ENCODE measurements around the gene ZDHHC19. TPM values are rescaled to one million over a fixed set of nuclear protein-coding genes. Genes with fewer than 3 reads are reported as not detected.
"Not testable (repeated sequence)": the region's sequence is repeated elsewhere in the genome, so short reads cannot be mapped to it uniquely, and the experiment has no call there.

Gene ZDHHC19
- total RNA-seq, 1 donor from 2014 or later = not detected

DNA sequence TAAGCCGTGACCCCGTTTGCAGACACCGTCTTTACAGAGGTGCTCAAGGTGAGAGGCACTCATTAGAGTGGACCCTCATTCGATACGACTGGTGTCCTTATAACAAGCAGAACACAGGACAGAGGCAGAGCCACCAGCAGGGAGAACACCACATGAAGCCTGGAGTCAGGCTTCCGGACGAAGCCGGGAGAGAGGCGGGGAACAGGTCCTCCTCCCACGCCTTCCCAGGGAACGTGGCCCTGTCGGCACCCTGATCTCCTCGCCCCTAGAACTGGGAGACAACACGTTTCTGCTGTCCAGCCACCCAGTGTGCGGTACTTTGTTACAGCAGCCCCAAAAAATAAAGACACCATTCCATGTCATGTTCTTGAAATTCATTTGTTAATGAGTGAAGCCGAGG lies 33.6 kb downstream of the ZDHHC19 start:
- H3K27me3 Mint-ChIP-seq (ENCODE audit: low read depth) = no peaks in the 10 kb centered on the region
- intact Hi-C loops (cut with micrococcal nuclease) = no loop called here
- DNase-seq (ENCODE audit: low spot score) = no peak
- H3K4me3 Mint-ChIP-seq (ENCODE audit: low read depth) = no peak overlapping the region
- peak overlapping the region; percentile 68 for H3K27ac Mint-ChIP-seq
- no peaks in the 10 kb centered on the region for H3K36me3 Mint-ChIP-seq (ENCODE audit: low read depth)
- peaks cover 38% of the 10 kb centered on the region for H3K4me1 Mint-ChIP-seq (ENCODE audit: low read depth)
- H3K9me3 Mint-ChIP-seq = no peaks in the 10 kb centered on the region

DNA sequence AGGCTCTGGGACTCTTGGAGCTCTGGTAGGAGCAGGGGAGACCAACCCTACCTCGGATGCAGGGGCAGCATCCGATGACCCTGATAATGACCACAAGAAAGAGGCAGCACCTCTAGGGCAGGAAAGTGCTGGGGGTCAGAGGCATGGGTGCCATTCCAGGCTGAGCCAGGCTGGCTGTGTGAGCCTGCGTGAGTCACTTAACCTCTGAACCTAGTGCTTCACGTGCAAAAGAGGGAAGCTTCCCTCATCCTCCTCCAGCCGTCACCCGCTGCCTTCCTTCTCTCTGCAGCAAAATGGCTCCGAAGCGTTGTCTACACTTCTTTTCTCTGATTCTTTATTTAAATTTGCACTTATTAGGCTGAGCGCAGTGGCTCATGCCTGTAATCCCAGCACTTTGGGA lies 35.5 kb downstream of the ZDHHC19 start:
- Mint-ChIP-seq H3K36me3 (ENCODE audit: low read depth) (no peaks in the 10 kb centered on the region), H3K9me3 (no peaks in the 10 kb centered on the region), H3K4me1 (ENCODE audit: low read depth) (peaks cover 24% of the 10 kb centered on the region), H3K27me3 (ENCODE audit: low read depth) (no peaks in the 10 kb centered on the region), H3K27ac (no peak overlapping the region), H3K4me3 (ENCODE audit: low read depth) (no peak overlapping the region)
- no peak for DNase-seq (ENCODE audit: low spot score)
- intact Hi-C loops (cut with micrococcal nuclease) = no loop called here

DNA sequence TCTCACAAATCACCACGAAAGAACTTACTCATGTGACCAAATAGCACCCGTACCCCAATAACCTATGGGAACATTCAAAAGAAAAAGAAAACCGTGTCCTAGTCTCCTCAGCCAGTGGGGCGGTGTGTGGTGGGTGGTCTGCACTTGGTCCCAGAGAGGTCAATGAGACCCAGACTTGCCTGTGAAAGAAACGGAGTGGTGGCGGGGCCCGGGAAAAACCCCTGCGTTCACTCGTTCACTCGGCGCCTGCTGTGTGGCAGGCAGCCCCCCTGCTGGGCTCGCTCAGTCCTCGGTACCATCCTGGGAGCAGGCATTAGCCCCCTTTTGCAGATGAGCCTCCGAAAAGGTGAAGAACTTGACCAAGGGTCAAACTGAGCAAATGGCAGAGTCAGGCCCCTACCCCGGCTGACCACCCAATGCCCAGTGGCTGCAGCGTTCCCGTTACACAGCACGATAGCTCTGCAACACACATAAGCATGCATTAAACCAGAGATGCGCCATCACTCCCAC lies 36.0 kb downstream of the ZDHHC19 start:
- no peaks in the 10 kb centered on the region for H3K9me3 Mint-ChIP-seq
- no peaks in the 10 kb centered on the region for H3K36me3 Mint-ChIP-seq (ENCODE audit: low read depth)
- no peak overlapping the region for H3K4me3 Mint-ChIP-seq (ENCODE audit: low read depth)
- H3K27me3 Mint-ChIP-seq (ENCODE audit: low read depth) = no peaks in the 10 kb centered on the region
- H3K4me1 Mint-ChIP-seq (ENCODE audit: low read depth) = peaks cover 20% of the 10 kb centered on the region
- intact Hi-C loops (cut with micrococcal nuclease) = no loop called here
- H3K27ac Mint-ChIP-seq = no peak overlapping the region
- DNase-seq (ENCODE audit: low spot score) = no peak

DNA sequence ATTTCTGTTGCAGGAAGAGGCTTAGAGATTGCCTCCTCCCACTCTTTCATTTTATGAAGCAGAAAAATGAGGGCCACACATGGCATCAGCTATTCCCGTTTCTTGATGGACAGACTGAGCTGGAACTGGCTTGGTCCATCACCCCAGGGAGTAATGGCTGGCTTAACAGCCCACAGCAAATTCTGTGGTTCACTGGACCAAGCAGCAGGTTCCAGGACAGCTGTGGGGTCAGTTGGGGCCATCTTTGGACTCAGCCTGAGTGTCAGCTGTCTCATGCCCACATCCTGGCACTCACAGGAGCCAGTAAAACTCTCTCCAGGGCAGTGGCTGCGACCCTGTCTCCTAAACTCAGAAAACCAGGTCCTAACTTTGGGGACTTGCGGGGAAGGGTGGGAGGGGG lies 36.5 kb downstream of the ZDHHC19 start:
- Mint-ChIP-seq H3K9me3 (no peaks in the 10 kb centered on the region), H3K27me3 (ENCODE audit: low read depth) (no peaks in the 10 kb centered on the region), H3K27ac (no peak overlapping the region), H3K36me3 (ENCODE audit: low read depth) (no peaks in the 10 kb centered on the region), H3K4me1 (ENCODE audit: low read depth) (peaks cover 15% of the 10 kb centered on the region), H3K4me3 (ENCODE audit: low read depth) (no peak overlapping the region)
- intact Hi-C loops (cut with micrococcal nuclease) = no loop called here
- DNase-seq (ENCODE audit: low spot score) = no peak

DNA sequence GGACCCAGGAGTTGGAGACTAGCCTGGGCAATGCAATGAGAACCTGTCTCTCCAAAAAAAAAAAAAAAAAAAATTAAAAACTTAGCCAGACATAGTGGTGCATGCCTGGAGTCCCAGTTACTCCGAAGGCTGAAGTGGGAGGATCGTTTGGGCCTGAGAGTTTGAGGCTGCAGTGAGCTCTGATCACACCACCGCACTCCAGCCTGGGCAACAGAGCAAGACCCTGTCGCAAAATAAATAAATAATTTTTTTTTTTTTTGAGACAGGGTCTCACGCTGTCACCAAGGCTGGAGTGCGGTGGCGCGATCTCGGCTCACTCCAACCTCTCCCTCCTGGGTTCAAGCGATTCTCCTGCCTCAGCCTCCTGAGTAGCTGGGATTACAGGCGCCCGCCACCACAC lies 40.9 kb downstream of the ZDHHC19 start:
- H3K27me3 Mint-ChIP-seq (ENCODE audit: low read depth); H3K4me3 Mint-ChIP-seq (ENCODE audit: low read depth); H3K4me1 Mint-ChIP-seq (ENCODE audit: low read depth); H3K27ac Mint-ChIP-seq; DNase-seq (ENCODE audit: low spot score); intact Hi-C loops (cut with micrococcal nuclease); H3K9me3 Mint-ChIP-seq; H3K36me3 Mint-ChIP-seq (ENCODE audit: low read depth): not testable (repeated sequence)

DNA sequence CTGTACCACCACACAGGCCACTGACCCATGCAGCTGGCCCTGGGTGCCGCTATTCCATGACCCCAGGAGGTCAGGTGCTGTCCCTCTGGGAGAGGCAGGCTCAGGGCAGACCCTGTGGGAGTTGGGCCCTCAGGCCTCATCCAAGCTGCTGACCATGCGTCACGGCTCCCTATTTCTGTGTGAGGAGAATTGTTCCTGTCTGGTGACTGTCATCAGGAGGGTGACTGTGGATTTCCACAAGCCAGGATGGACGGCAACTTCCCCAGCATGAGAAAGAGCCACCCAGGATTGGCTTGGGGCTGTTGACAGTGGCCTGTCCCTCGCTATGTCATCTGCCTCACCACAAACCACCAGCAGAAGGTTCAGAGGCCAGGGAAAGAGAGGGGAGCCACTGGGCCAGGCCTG lies 41.4 kb downstream of the ZDHHC19 start:
- no peaks in the 10 kb centered on the region for H3K9me3 Mint-ChIP-seq
- H3K36me3 Mint-ChIP-seq (ENCODE audit: low read depth) = no peaks in the 10 kb centered on the region
- DNase-seq (ENCODE audit: low spot score) = no peak
- H3K27me3 Mint-ChIP-seq (ENCODE audit: low read depth) = no peaks in the 10 kb centered on the region
- no peak overlapping the region for H3K27ac Mint-ChIP-seq
- intact Hi-C loops (cut with micrococcal nuclease) = no loop called here
- H3K4me3 Mint-ChIP-seq (ENCODE audit: low read depth) = no peak overlapping the region
- peaks cover 6% of the 10 kb centered on the region for H3K4me1 Mint-ChIP-seq (ENCODE audit: low read depth)

DNA sequence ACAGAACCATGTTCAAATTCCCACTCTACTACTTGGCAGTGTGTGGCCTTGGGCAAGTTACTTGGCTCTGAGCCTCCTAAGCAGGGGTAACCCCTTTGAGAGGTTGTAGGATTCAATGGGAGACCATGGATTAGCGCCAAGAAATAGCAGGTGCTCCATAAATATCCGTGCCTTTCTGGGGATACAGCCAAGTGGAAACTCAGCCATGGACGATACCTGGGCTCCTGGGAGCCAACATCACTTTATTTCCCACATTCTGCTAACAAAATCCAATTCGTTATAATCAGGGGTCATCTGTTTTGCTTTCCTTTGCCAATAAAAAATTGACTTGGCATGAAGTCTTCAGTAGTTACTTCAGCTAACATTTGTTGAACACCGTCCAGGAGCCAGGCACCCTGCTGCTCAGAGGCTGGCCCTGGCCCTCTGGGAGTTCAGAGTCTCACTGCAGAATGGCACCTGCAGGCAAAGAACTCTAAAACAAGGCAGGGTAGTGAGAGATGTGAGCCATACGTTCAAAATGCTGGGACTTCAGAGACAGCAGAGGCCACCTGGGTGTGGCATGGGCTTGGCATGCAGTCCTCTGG lies 42.3 kb downstream of the ZDHHC19 start:
- no peak overlapping the region for H3K27ac Mint-ChIP-seq
- DNase-seq (ENCODE audit: low spot score) = no peak
- no peak overlapping the region for H3K4me3 Mint-ChIP-seq (ENCODE audit: low read depth)
- intact Hi-C loops (cut with micrococcal nuclease) = no loop called here
- no peaks in the 10 kb centered on the region for H3K36me3 Mint-ChIP-seq (ENCODE audit: low read depth)
- H3K9me3 Mint-ChIP-seq = no peaks in the 10 kb centered on the region
- no peaks in the 10 kb centered on the region for H3K27me3 Mint-ChIP-seq (ENCODE audit: low read depth)
- H3K4me1 Mint-ChIP-seq (ENCODE audit: low read depth) = peaks cover 4% of the 10 kb centered on the region

DNA sequence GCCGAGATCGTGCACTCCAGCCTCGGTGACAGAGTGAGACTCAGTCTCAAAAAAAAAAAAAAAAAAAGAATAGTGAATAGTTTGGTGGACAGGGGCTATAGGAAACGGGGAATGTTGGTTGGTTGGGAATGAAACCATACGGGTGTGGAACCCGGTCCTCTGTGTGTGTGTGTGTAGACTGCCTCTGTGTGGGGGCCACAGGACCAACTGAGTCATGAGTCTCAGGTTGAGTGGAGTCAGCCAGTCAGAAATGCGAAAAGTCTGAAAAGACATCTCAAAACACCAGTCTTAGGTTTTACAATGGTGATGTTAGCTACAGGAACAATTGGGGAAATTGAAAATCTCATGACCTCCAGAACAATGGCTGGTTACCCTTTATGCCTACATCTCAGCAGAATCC lies 44.5 kb downstream of the ZDHHC19 start:
- no peak for DNase-seq (ENCODE audit: low spot score)
- Mint-ChIP-seq H3K27me3 (ENCODE audit: low read depth) (no peaks in the 10 kb centered on the region), H3K27ac (peak overlapping the region; percentile 20), H3K4me1 (ENCODE audit: low read depth) (peaks cover 4% of the 10 kb centered on the region), H3K4me3 (ENCODE audit: low read depth) (no peak overlapping the region), H3K36me3 (ENCODE audit: low read depth) (no peaks in the 10 kb centered on the region), H3K9me3 (no peaks in the 10 kb centered on the region)
- intact Hi-C loops (cut with micrococcal nuclease) = no loop called here

DNA sequence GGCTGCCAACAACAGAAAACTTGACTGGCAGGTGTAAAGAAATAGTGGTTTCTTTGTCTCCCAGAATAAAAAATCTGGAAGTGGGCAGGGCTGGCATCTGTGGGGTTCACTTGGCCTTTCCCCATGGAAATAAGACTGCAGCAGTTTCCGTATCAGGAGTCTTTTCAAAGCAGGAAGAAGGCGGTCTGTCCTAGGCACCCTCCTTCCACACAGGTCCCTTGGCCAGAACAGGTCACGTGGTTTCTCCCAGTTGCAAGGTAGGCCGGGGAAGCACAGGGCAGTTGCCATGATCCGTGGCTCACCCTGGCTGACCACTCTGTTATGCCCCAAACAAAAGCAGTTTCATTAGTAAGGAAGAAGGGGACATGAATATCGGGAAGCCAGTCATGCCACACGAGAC lies 45.4 kb downstream of the ZDHHC19 start:
- Mint-ChIP-seq H3K4me1 (ENCODE audit: low read depth) (peaks cover 4% of the 10 kb centered on the region), H3K4me3 (ENCODE audit: low read depth) (no peak overlapping the region), H3K27ac (no peak overlapping the region), H3K9me3 (no peaks in the 10 kb centered on the region), H3K27me3 (ENCODE audit: low read depth) (no peaks in the 10 kb centered on the region), H3K36me3 (ENCODE audit: low read depth) (no peaks in the 10 kb centered on the region)
- DNase-seq (ENCODE audit: low spot score) = no peak
- intact Hi-C loops (cut with micrococcal nuclease) = no loop called here

DNA sequence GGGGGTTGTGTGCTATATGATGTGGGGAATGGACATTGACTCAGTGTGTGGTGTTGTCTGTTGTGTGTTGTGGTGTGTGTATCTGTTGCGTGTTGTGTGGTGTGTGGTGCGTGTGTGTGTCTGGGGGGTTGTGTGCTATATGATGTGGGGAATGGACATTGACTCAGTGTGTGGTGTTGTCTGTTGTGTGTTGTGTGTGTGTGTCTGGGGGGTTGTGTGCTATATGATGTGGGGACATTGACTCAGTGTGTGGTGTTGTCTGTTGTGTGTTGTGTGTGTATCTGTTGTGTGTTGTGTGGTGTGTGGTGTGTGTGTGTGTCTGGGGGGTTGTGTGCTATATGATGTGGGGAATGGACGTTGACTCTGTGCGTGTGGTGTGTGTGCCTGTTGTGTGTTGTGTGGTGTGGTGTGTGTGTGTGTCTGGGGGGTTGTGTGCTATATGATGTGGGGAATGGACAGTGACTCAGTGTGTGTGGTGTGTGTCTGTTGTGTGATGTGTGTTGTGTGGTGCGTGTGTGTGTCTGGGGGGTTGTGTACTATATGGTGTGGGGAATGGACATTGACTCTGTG lies 46.1 kb downstream of the ZDHHC19 start:
- H3K36me3 Mint-ChIP-seq (ENCODE audit: low read depth); intact Hi-C loops (cut with micrococcal nuclease); H3K4me3 Mint-ChIP-seq (ENCODE audit: low read depth); H3K27me3 Mint-ChIP-seq (ENCODE audit: low read depth); H3K9me3 Mint-ChIP-seq; H3K27ac Mint-ChIP-seq; DNase-seq (ENCODE audit: low spot score): not testable (repeated sequence)
- peaks cover 12% of the 10 kb centered on the region for H3K4me1 Mint-ChIP-seq (ENCODE audit: low read depth)

DNA sequence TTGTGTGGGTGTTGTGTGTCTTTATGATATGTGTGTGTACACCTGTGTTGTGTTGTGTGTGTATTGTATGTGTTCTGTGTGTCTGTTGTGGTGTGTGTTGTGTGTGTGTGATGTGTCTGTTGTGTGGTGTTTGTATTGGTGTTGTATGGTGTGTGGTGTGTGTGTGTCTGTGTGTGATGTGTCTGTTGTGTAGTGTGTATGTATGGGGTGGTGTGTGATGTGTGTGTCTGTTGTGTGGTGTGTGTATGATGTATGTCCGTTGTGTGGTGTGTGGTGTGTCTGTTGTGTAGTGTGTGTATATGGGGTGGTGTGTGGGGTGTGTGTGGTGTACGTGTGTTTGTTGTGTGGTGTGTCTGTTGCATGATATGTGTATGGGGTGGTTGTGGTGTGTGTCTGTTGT lies 46.6 kb downstream of the ZDHHC19 start:
- Mint-ChIP-seq H3K27ac (no peak overlapping the region), H3K4me3 (ENCODE audit: low read depth) (no peak overlapping the region), H3K36me3 (ENCODE audit: low read depth) (no peaks in the 10 kb centered on the region), H3K9me3 (no peaks in the 10 kb centered on the region), H3K4me1 (ENCODE audit: low read depth) (peaks cover 16% of the 10 kb centered on the region), H3K27me3 (ENCODE audit: low read depth) (no peaks in the 10 kb centered on the region)
- intact Hi-C loops (cut with micrococcal nuclease) = no loop called here
- DNase-seq (ENCODE audit: low spot score) = no peak

DNA sequence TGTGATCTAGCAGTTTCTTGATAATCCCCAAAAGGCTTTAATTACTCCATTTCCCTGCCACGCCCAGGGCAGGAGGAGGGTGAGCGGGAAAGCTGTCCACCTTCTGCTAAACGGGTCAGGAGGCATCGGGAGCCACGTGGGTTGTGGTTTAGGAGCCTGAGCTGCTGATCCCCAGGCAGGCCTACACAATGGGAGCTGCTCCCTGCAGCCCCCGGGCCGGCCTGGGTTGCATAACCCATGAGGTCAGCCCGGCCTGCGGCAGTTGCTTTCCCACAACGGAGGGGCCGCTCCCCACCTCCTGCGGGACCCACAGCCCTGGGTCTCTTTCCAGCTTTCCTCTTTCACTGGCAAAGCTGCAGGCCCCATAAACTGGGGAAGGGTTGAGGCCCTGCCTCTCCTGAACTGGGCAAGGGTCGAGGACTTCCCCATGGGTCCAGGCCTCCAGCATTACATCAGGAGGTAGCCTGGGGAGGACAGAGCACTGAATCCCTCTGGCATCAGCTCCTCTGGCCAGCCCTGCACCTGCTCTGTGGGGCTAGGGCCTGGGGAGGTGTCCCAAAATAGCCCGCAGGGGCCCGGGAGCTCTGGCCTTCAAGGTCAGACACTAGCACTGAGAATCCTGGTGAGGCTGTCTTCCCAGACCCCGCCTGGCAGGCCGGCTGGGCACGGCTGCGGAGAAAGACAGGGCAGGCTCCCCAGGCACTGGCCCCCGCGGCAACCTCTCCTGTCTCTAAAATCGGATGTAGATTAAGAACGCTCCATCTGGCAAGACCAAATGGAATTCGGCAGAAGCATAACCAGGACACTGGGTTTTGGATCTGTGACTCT lies 47.3 kb downstream of the ZDHHC19 start:
- no peaks in the 10 kb centered on the region for H3K9me3 Mint-ChIP-seq
- peaks cover 16% of the 10 kb centered on the region for H3K4me1 Mint-ChIP-seq (ENCODE audit: low read depth)
- intact Hi-C loops (cut with micrococcal nuclease) = no loop called here
- DNase-seq (ENCODE audit: low spot score) = no peak
- no peaks in the 10 kb centered on the region for H3K36me3 Mint-ChIP-seq (ENCODE audit: low read depth)
- H3K27ac Mint-ChIP-seq = no peak overlapping the region
- no peak overlapping the region for H3K4me3 Mint-ChIP-seq (ENCODE audit: low read depth)
- H3K27me3 Mint-ChIP-seq (ENCODE audit: low read depth) = no peaks in the 10 kb centered on the region

DNA sequence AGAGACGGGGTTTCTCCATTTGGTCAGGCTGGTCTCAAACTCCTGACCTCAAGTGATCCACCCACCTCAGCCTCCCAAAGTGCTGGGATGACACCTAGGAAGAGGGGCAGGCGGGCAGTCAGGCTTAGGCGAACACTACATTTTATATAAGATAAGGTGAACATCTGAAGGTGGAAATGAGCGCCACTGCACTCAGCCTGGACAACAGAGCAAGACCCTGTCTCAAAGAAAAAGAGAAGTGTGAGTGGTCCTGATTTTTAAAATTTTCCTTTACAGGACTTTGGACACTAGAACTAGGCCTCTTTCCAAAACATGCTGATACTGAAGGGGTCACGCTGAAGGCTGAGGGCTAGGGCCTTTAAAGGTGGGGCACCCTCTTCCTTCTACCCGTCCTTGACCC lies 48.0 kb downstream of the ZDHHC19 start:
- Mint-ChIP-seq H3K4me1 (ENCODE audit: low read depth) (peaks cover 16% of the 10 kb centered on the region), H3K9me3 (no peaks in the 10 kb centered on the region), H3K4me3 (ENCODE audit: low read depth) (no peak overlapping the region), H3K27ac (no peak overlapping the region), H3K36me3 (ENCODE audit: low read depth) (no peaks in the 10 kb centered on the region), H3K27me3 (ENCODE audit: low read depth) (no peaks in the 10 kb centered on the region)
- intact Hi-C loops (cut with micrococcal nuclease) = no loop called here
- no peak for DNase-seq (ENCODE audit: low spot score)
